Testis (tissue), 3 donors: ENCODE data around the gene HRH1. TPM values are rescaled to one million over a fixed set of nuclear protein-coding genes. Genes with fewer than 3 reads are reported as not detected.

Source experiments
- DNase-seq: peaks from one replicate; pipeline ENCODE4 v3.0.0-alpha.2; 2019
- H3K27ac ChIP-seq, 2 donors: fragments of 200-600 bp; sonication (generic); one replicate each; pipeline ENCODE4 v1.5.1; 2019
- H3K27me3 ChIP-seq: fragments of 200-600 bp; sonication (generic); one replicate; pipeline ENCODE4 v1.5.1; 2019
- H3K36me3 ChIP-seq: fragments of 200-600 bp; sonication (generic); one replicate; pipeline ENCODE4 v1.5.1; 2017; ENCODE audit warnings: low read depth; ENCODE audit errors: missing control alignments
- H3K4me1 ChIP-seq: fragments of 200-600 bp; sonication (generic); one replicate; pipeline ENCODE4 v1.5.1; 2019
- H3K4me3 ChIP-seq, 2 donors: fragments of 200-600 bp; sonication (generic); one replicate each; pipeline ENCODE4 v1.5.1; 2017 to 2019
- H3K9me3 ChIP-seq: fragments of 200-600 bp; sonication (generic); one replicate; pipeline ENCODE4 v1.5.1; 2017
- POLR2A ChIP-seq: fragments of 450-650 bp; IDR thresholded peaks from one replicate; pipeline ENCODE4 v1.6.1; 2017; ENCODE audit warnings: antibody characterized with exemption, mild to moderate bottlenecking, moderate library complexity
- WGBS, 2 donors: methylation state at CpG; one replicate each; pipeline ENCODE4 v1.1.5; 2018; 5-methylcytosine and 5-hydroxymethylcytosine counted together
- intact Hi-C: fragments of 100-400 bp; cut with DNase I; formaldehyde crosslinking; loops from one replicate; pipeline ENCODE4 v1.15.1; 2023; ENCODE audit warnings: low total_unique reads
- polyA plus RNA-seq: library from polyadenylated mRNA; stranded (reverse); fragments of 350-450 nt; fragmentation: Illumina TruSeq; extraction: RNeasy Lipid Tissue Mini Kit (QIAGEN cat#74804); gene quantifications from one replicate; pipeline ENCODE4 v1.2.3, GENCODE V29; 2014; ENCODE audit warnings: low read depth, low replicate concordance; ENCODE audit not compliant: insufficient read depth
- total RNA-seq, 2 donors: library from RNA; depleted of rRNA; stranded (reverse); fragments of >200 nt; gene quantifications; one replicate each; pipeline ENCODE4 v1.2.3, GENCODE V29; 2016
- TF ChIP-seq, protein P1 (sequence below), 3 experiments: fragments of 450-650 bp in 2 of 3; fragments of 200-600 bp in 1 of 3; sonication (generic) in 1 of 3; IDR thresholded peaks; one replicate each; pipeline ENCODE4 v1.5.1; 2016 to 2019; ENCODE audit warnings: antibody characterized with exemption in 3 of 3, mild to moderate bottlenecking in 2 of 3, moderate library complexity in 1 of 3

The HRH1 gene
- total and polyA plus RNA-seq, 3 donors from 2014 or later: 1.6 to 3.2 (median 2.5) TPM

DNA sequence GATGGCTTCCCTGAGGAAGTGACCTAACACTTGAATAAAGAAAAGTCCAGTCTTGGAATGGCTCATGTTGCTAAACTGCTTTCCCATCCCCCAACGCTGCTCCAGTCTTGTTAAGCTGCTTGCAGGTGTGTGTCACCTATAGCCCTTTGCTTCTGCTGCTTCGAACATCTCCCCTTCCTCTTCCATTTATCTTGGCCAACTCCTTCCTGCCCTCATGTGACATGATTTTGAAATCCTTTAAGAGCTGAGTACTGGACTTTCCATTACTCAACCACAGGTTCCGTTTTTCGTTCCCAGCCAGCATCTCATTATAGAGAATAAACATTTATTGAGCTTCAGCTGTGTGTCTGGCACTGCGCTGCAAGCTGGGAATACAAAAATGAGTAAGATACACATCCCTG, 119.6 kb downstream of the HRH1 start:
- DNase-seq: peak; percentile 15
- Histone ChIP-seq H3K36me3 (no peaks in the 10 kb centered on the region), H3K4me3 (no peak overlapping the region), H3K27me3 (no peaks in the 10 kb centered on the region), H3K9me3 (no peaks in the 10 kb centered on the region), H3K27ac (no peak overlapping the region), H3K4me1 (peaks cover 7% of the 10 kb centered on the region)
- WGBS, 2 donors: 60 to 79% methylated on average over 5 of the region's 5 CpGs
- TF ChIP-seq, protein P1, sequence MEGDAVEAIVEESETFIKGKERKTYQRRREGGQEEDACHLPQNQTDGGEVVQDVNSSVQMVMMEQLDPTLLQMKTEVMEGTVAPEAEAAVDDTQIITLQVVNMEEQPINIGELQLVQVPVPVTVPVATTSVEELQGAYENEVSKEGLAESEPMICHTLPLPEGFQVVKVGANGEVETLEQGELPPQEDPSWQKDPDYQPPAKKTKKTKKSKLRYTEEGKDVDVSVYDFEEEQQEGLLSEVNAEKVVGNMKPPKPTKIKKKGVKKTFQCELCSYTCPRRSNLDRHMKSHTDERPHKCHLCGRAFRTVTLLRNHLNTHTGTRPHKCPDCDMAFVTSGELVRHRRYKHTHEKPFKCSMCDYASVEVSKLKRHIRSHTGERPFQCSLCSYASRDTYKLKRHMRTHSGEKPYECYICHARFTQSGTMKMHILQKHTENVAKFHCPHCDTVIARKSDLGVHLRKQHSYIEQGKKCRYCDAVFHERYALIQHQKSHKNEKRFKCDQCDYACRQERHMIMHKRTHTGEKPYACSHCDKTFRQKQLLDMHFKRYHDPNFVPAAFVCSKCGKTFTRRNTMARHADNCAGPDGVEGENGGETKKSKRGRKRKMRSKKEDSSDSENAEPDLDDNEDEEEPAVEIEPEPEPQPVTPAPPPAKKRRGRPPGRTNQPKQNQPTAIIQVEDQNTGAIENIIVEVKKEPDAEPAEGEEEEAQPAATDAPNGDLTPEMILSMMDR (IDR thresholded peaks at IDR 0.05): no peak
- TF ChIP-seq POLR2A: no peak
- intact Hi-C loops: no loop called here

DNA sequence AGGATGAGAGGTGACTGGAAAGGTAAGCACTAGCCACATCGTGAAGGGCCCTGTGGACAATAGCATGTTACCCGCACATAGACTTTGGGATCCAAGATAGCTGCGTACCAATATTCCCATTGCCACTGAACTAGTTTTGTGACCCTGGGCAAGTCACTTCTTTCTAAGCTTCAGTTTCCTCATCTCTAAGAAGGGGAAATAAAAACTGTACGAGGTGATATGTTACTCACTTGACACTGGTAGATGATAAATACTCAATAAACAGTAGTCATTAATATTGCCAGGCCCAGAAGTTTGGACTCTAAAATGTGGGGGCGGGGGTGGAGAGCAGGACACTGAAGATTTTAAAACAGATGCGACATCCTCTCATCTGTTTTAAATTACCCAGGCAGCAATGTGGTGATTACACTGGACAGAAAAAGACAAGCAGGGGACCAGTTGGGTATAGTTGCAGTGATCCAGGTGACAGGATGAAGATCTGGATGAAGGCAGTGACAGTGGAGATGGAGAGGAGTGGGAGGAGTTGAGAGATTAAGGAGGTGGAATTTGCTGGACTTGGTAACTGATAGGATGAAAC, 120.4 kb downstream of the HRH1 start:
- no peaks in the 10 kb centered on the region for H3K9me3 ChIP-seq
- TF ChIP-seq, protein P1 (IDR thresholded peaks at IDR 0.05): no peak
- TF ChIP-seq POLR2A: no peak
- H3K36me3 ChIP-seq: no peaks in the 10 kb centered on the region
- 83 to 87% methylated on average over 6 of the region's 6 CpGs for WGBS, 2 donors
- intact Hi-C loops: no loop called here
- no peak overlapping the region for H3K4me3 ChIP-seq
- DNase-seq: no peak
- no peak overlapping the region for H3K27ac ChIP-seq
- H3K4me1 ChIP-seq: peaks cover 7% of the 10 kb centered on the region
- H3K27me3 ChIP-seq: no peaks in the 10 kb centered on the region

DNA sequence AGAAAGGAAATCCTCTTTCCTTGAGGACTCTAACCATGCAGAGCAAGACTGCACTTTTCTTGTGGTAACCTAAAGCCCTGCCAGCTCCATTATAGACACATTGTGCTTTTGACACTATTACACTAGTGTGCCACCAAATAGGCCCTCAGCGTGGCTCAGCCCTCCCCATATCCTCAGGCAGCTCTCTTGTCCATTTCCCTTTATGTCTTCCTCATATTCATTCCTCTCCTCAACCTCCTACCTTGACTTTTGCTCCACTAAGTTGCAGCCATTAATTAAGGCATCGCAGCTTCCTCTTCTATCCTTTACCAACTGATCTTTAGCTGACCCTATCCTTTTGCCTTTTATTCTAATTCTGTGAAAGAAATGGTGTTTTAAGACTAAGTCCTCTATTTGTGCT, 121.6 kb downstream of the HRH1 start:
- no peak overlapping the region for H3K27ac ChIP-seq
- no peak for DNase-seq
- H3K9me3 ChIP-seq: no peaks in the 10 kb centered on the region
- H3K36me3 ChIP-seq: no peaks in the 10 kb centered on the region
- H3K27me3 ChIP-seq: no peaks in the 10 kb centered on the region
- H3K4me1 ChIP-seq: peaks cover 7% of the 10 kb centered on the region
- WGBS, 2 donors: 37 to 95% methylated on average over 1 to 2 of the region's 2 CpGs
- TF ChIP-seq, protein P1 (IDR thresholded peaks at IDR 0.05): no peak
- no peak for TF ChIP-seq POLR2A
- no peak overlapping the region for H3K4me3 ChIP-seq
- intact Hi-C loops: no loop called here

DNA sequence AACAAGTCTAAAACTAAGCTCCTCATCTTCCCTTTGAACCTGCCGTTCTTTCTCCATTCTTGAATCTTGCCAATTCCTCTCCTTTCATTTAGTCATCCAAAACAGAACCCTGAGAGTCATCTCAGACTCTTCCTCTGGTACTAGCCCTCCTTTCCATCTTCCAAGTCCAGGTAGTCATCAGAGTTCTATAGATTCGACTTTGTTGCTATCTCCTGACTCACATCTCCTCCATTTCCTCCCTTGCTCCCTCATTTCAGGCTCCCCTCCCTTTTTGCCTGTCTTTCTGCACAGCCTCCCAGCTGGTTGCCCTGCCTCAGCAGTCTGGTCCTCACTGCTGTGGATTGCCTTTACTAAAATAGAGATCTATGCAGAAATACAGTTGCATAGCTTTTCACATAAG, 122.6 kb downstream of the HRH1 start:
- intact Hi-C loops: no loop called here
- peaks cover 7% of the 10 kb centered on the region for H3K4me1 ChIP-seq
- WGBS, 2 donors: 96 to 97% methylated on average over 2 of the region's 2 CpGs
- TF ChIP-seq, protein P1 (IDR thresholded peaks at IDR 0.05): no peak
- TF ChIP-seq POLR2A: no peak
- no peak for DNase-seq
- no peaks in the 10 kb centered on the region for H3K27me3 ChIP-seq
- H3K36me3 ChIP-seq: no peaks in the 10 kb centered on the region
- no peak overlapping the region for H3K27ac ChIP-seq
- no peak overlapping the region for H3K4me3 ChIP-seq
- no peaks in the 10 kb centered on the region for H3K9me3 ChIP-seq
